ENCODE measurements around the gene PRPH2. TPM values are rescaled to one million over a fixed set of nuclear protein-coding genes. Genes with fewer than 3 reads are reported as not detected.

The PRPH2 gene
- total and polyA plus RNA-seq, 2 of the 13 experiments (the other 11 are each of a cell fraction or from before 2014, with no cell fraction given) = 0.03 to 0.04 TPM

GRCh38 chr6:42746463-42747391 is 24.3 kb upstream of the PRPH2 start (continued):
- TF ChIP-seq, protein P1, sequence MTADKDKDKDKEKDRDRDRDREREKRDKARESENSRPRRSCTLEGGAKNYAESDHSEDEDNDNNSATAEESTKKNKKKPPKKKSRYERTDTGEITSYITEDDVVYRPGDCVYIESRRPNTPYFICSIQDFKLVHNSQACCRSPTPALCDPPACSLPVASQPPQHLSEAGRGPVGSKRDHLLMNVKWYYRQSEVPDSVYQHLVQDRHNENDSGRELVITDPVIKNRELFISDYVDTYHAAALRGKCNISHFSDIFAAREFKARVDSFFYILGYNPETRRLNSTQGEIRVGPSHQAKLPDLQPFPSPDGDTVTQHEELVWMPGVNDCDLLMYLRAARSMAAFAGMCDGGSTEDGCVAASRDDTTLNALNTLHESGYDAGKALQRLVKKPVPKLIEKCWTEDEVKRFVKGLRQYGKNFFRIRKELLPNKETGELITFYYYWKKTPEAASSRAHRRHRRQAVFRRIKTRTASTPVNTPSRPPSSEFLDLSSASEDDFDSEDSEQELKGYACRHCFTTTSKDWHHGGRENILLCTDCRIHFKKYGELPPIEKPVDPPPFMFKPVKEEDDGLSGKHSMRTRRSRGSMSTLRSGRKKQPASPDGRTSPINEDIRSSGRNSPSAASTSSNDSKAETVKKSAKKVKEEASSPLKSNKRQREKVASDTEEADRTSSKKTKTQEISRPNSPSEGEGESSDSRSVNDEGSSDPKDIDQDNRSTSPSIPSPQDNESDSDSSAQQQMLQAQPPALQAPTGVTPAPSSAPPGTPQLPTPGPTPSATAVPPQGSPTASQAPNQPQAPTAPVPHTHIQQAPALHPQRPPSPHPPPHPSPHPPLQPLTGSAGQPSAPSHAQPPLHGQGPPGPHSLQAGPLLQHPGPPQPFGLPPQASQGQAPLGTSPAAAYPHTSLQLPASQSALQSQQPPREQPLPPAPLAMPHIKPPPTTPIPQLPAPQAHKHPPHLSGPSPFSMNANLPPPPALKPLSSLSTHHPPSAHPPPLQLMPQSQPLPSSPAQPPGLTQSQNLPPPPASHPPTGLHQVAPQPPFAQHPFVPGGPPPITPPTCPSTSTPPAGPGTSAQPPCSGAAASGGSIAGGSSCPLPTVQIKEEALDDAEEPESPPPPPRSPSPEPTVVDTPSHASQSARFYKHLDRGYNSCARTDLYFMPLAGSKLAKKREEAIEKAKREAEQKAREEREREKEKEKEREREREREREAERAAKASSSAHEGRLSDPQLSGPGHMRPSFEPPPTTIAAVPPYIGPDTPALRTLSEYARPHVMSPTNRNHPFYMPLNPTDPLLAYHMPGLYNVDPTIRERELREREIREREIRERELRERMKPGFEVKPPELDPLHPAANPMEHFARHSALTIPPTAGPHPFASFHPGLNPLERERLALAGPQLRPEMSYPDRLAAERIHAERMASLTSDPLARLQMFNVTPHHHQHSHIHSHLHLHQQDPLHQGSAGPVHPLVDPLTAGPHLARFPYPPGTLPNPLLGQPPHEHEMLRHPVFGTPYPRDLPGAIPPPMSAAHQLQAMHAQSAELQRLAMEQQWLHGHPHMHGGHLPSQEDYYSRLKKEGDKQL (CRISPR knock-in tag; IDR thresholded peaks at IDR 0.05; ENCODE audit: low read depth) = no peak
- peak; percentile 91; the same call in 1 of the 2 replicates for TF ChIP-seq ZNF383 (CRISPR knock-in tag; IDR thresholded peaks at IDR 0.05; ENCODE audit: borderline replicate concordance)
- 0 out of 2 replicates have a peak, but pooled peaks have one; percentile 44 for TF ChIP-seq ZNF503 (CRISPR knock-in tag; IDR thresholded peaks at IDR 0.05)
- peak; percentile 76; the same call in 1 of the 2 replicates for TF ChIP-seq GATAD2A (CRISPR knock-in tag; IDR thresholded peaks at IDR 0.05)
- peak; percentile 76; the same call in 1 of the 2 replicates for TF ChIP-seq YEATS2 (CRISPR knock-in tag; IDR thresholded peaks at IDR 0.05; ENCODE audit: borderline replicate concordance)
- TF ChIP-seq, protein P2, sequence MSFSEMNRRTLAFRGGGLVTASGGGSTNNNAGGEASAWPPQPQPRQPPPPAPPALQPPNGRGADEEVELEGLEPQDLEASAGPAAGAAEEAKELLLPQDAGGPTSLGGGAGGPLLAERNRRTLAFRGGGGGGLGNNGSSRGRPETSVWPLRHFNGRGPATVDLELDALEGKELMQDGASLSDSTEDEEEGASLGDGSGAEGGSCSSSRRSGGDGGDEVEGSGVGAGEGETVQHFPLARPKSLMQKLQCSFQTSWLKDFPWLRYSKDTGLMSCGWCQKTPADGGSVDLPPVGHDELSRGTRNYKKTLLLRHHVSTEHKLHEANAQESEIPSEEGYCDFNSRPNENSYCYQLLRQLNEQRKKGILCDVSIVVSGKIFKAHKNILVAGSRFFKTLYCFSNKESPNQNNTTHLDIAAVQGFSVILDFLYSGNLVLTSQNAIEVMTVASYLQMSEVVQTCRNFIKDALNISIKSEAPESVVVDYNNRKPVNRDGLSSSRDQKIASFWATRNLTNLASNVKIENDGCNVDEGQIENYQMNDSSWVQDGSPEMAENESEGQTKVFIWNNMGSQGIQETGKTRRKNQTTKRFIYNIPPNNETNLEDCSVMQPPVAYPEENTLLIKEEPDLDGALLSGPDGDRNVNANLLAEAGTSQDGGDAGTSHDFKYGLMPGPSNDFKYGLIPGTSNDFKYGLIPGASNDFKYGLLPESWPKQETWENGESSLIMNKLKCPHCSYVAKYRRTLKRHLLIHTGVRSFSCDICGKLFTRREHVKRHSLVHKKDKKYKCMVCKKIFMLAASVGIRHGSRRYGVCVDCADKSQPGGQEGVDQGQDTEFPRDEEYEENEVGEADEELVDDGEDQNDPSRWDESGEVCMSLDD (CRISPR knock-in tag; IDR thresholded peaks at IDR 0.05; ENCODE audit: borderline replicate concordance) = no peak
- no peak; the same call in 1 of the 2 replicates for TF ChIP-seq ZFP36L1 (CRISPR knock-in tag; IDR thresholded peaks at IDR 0.05)
- TF ChIP-seq ISX (CRISPR knock-in tag; conservative IDR thresholded peaks at IDR 0.05) = no peak
- 0 out of 2 replicates have a peak, but pooled peaks have one; percentile 71 for TF ChIP-seq CENPBD1 (CRISPR knock-in tag; IDR thresholded peaks at IDR 0.05; ENCODE audit: borderline replicate concordance, low read depth)
- TF ChIP-seq, protein P3, sequence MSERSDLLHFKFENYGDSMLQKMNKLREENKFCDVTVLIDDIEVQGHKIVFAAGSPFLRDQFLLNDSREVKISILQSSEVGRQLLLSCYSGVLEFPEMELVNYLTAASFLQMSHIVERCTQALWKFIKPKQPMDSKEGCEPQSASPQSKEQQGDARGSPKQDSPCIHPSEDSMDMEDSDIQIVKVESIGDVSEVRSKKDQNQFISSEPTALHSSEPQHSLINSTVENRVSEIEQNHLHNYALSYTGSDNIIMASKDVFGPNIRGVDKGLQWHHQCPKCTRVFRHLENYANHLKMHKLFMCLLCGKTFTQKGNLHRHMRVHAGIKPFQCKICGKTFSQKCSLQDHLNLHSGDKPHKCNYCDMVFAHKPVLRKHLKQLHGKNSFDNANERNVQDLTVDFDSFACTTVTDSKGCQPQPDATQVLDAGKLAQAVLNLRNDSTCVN (CRISPR knock-in tag; IDR thresholded peaks at IDR 0.05; ENCODE audit: borderline replicate concordance) = no peak; the same call in 1 of the 2 replicates
- TF ChIP-seq GABPB1 (CRISPR knock-in tag; IDR thresholded peaks at IDR 0.05) = peak; percentile 95
- TF ChIP-seq ZBTB38 (CRISPR knock-in tag; IDR thresholded peaks at IDR 0.05) = no peak
- no peak; the same call in 1 of the 2 replicates for TF ChIP-seq REL (CRISPR knock-in tag; conservative IDR thresholded peaks at IDR 0.05)
- TF ChIP-seq ZNF737 (CRISPR knock-in tag; IDR thresholded peaks at IDR 0.05; ENCODE audit: borderline replicate concordance) = no peak
- no peak for TF ChIP-seq RFXANK (CRISPR knock-in tag; IDR thresholded peaks at IDR 0.05)
- peak; percentile 36; the same call in 1 of the 2 replicates for TF ChIP-seq ZFP37 (CRISPR knock-in tag; IDR thresholded peaks at IDR 0.05; ENCODE audit: borderline replicate concordance)
